ENCODE measurements around the gene CHST8.
A peak's percentile ranks its signal among the peaks of the same experiment; 100 is the strongest.

GRCh38 chr19:33767898-33768413 is 146.2 kb downstream of the CHST8 start:
- no peak for TF ChIP-seq EZH2phosphoT487 (IDR thresholded peaks at IDR 0.05; ENCODE audit: unreplicated experiment)
- peak; percentile 60 to 81 for TF ChIP-seq CTCF (conservative IDR thresholded peaks at IDR 0.05; ENCODE audit: low read depth in 2 of 2)
- no peak for TF ChIP-seq POLR2AphosphoS5 (IDR thresholded peaks at IDR 0.05; ENCODE audit: low read depth)
- no peak for TF ChIP-seq CREB1 (CRISPR knock-in tag; IDR thresholded peaks at IDR 0.05; ENCODE audit: low read depth)
- TF ChIP-seq EZH2 (IDR thresholded peaks at IDR 0.05; ENCODE audit: low read depth, unreplicated experiment), result no peak
- TF ChIP-seq ETS1 (IDR thresholded peaks at IDR 0.05), result no peak
- peak; percentile 92 for TF ChIP-seq REST (IDR thresholded peaks at IDR 0.05; ENCODE audit: unreplicated experiment)
- TF ChIP-seq JUNB (IDR thresholded peaks at IDR 0.05; ENCODE audit: unreplicated experiment), result no peak
- no peak for TF ChIP-seq STAT1 (IDR thresholded peaks at IDR 0.05; ENCODE audit: unreplicated experiment)
- no peak for TF ChIP-seq ZNF331 (CRISPR knock-in tag; IDR thresholded peaks at IDR 0.05; ENCODE audit: low read depth)
- TF ChIP-seq ZNF114 (CRISPR knock-in tag; IDR thresholded peaks at IDR 0.05), result no peak

Data from GM23338 (cell line).